Karpas-422 (cell line): ENCODE data around the gene AIG1. TPM values are rescaled to one million over a fixed set of nuclear protein-coding genes. Genes with fewer than 3 reads are reported as not detected.

Experiments used
- DNase-seq: peaks from one replicate; pipeline ENCODE4 v3.0.0-alpha.2; 2015
- H2AFZ ChIP-seq: fragments of 200-600 bp; sonication (generic); 2 replicates; pipeline ENCODE4 v1.6.1; 2014; ENCODE audit warnings: antibody characterized with exemption, low read length, mixed read lengths
- H3K27ac ChIP-seq: fragments of 200-600 bp; sonication (generic); 2 replicates; pipeline ENCODE4 v1.5.1; 2014; ENCODE audit warnings: mild to moderate bottlenecking, low read length, moderate library complexity
- H3K27me3 ChIP-seq: fragments of 200-600 bp; sonication (generic); 2 replicates; pipeline ENCODE4 v1.6.1; 2014; ENCODE audit warnings: low read length, mixed read lengths
- H3K36me3 ChIP-seq: fragments of 200-600 bp; sonication (generic); 2 replicates; pipeline ENCODE4 v1.6.1; 2014; ENCODE audit warnings: low read length, mixed read lengths; ENCODE audit not compliant: insufficient read depth
- H3K4me1 ChIP-seq: fragments of 200-600 bp; sonication (generic); 2 replicates; pipeline ENCODE4 v1.6.1; 2014; ENCODE audit warnings: mild to moderate bottlenecking, low read length, mixed read lengths
- H3K4me2 ChIP-seq: fragments of 200-600 bp; sonication (generic); 2 replicates; pipeline ENCODE4 v1.6.1; 2014; ENCODE audit warnings: low read length, low read depth, mild to moderate bottlenecking; ENCODE audit not compliant: poor library complexity, severe bottlenecking
- H3K4me3 ChIP-seq: fragments of 200-600 bp; sonication (generic); 2 replicates; pipeline ENCODE4 v1.5.1; 2014; ENCODE audit warnings: mild to moderate bottlenecking, antibody characterized with exemption, low read length, mixed read lengths
- H3K79me2 ChIP-seq: fragments of 200-600 bp; sonication (generic); 2 replicates; pipeline ENCODE4 v1.6.1; 2014; ENCODE audit warnings: mild to moderate bottlenecking, low read length, mixed read lengths
- H3K9ac ChIP-seq: fragments of 200-600 bp; sonication (generic); 2 replicates; pipeline ENCODE4 v1.6.0; 2014; ENCODE audit warnings: low read length
- H3K9me2 ChIP-seq: fragments of 200-600 bp; sonication (generic), shearing (Covaris generic); replicated peaks from 2 replicates; pipeline ENCODE4 v1.6.0; 2014; ENCODE audit warnings: mild to moderate bottlenecking, low read length, moderate library complexity; ENCODE audit not compliant: insufficient read depth
- H3K9me3 ChIP-seq: fragments of 300-700, 200-600 bp; sonication (generic); 2 replicates; pipeline ENCODE4 v1.6.1; 2014; ENCODE audit warnings: low read length, mixed read lengths
- H4K20me1 ChIP-seq: fragments of 200-600 bp; sonication (generic); 2 replicates; pipeline ENCODE4 v1.6.1; 2014; ENCODE audit warnings: mild to moderate bottlenecking, antibody characterized with exemption, low read length, low read depth; ENCODE audit not compliant: insufficient read depth
- total RNA-seq: library from RNA; depleted of rRNA; stranded (reverse); fragments of >200 nt; shearing (Covaris generic); gene quantifications from 2 replicates; pipeline ENCODE4 v1.2.3, GENCODE V29; 2014; ENCODE audit warnings: low replicate concordance

AIG1 gene
- total RNA-seq, 1 experiment from 2014 or later = 10.2 TPM

DNA sequence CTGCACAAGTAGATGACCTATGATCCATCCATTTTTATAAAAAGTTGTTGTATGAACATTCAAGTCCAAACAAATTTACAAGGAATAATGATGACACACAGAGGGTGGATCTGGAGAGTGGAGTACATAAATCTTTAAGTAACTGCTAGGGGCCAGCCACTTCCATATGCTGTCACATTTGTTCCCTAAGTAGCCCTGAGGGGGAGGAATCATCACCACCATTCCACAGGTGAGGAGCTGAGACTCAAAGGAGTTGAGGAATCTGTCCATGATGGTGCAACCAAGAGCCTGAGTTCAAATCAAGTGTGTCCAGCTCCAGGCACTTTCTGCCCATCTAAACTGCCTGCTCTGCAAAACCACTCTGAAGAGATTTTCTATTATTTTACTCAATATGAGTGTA, 132.1 kb downstream of the AIG1 start:
- DNase-seq = no peak
- no peaks in the 10 kb centered on the region for H3K79me2 ChIP-seq
- no peaks in the 10 kb centered on the region for H4K20me1 ChIP-seq
- no peaks in the 10 kb centered on the region for H3K9me2 ChIP-seq
- no peak overlapping the region for H2AFZ ChIP-seq
- no peak overlapping the region for H3K9ac ChIP-seq
- H3K4me1 ChIP-seq = no peaks in the 10 kb centered on the region
- H3K4me2 ChIP-seq = no peak overlapping the region
- no peaks in the 10 kb centered on the region for H3K36me3 ChIP-seq
- H3K4me3 ChIP-seq = no peak overlapping the region
- no peaks in the 10 kb centered on the region for H3K27me3 ChIP-seq
- H3K27ac ChIP-seq = no peak overlapping the region
- no peaks in the 10 kb centered on the region for H3K9me3 ChIP-seq

DNA sequence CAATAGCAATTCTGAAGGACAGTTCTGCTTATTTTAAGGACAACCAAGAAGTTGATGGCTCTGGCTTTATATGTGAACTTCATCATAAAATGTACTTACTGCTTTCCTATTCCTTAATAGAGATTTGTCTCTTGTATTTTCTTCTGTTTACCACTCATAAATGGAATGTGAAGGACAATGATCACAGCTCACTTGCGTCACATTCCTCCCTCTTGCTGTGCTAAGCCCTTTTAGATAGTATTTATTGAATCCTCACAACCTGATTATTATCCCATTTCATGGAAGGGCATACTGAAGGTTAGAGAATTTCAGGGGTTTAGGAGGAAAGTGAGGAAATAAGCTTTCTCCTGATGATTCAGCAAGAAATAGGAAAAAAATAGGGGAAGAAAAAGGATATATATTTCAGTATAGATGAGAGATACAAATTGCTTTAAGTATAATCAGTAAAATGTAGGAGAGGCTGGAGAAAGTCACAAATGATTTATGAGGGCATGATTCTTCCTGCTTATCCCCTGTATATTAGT, 132.9 kb downstream of the AIG1 start:
- Histone ChIP-seq H3K4me2 (no peak overlapping the region), H3K9ac (no peak overlapping the region), H3K27me3 (no peaks in the 10 kb centered on the region), H3K36me3 (no peaks in the 10 kb centered on the region), H4K20me1 (no peaks in the 10 kb centered on the region), H3K9me2 (no peaks in the 10 kb centered on the region), H3K9me3 (no peaks in the 10 kb centered on the region), H3K27ac (no peak overlapping the region), H3K4me1 (no peaks in the 10 kb centered on the region), H2AFZ (no peak overlapping the region), H3K4me3 (no peak overlapping the region), H3K79me2 (no peaks in the 10 kb centered on the region)
- DNase-seq = no peak

DNA sequence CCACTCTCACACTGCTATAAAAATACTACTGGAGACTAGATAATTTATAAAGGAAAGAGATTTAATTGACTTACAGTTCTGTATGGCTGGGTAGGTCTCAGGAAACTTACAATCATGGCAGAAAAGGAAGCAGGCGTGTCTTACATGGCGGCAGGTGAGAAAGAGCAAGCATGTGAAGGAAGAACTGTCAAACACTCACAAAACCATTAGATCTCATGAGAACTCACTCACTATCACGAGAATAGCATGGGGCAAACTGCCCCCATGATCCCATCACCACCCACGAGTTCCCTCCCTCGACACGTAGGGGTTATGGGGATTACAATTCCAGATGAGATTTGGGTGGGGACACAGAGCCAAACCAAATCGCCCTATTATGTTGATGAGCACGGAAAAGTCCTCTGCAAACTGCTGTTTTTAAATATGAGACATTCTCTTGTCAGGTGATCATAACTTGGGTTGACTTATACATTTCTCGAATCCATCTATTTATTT, 133.5 kb downstream of the AIG1 start:
- Histone ChIP-seq H3K4me3 (no peak overlapping the region), H3K27me3 (no peaks in the 10 kb centered on the region), H3K79me2 (no peaks in the 10 kb centered on the region), H3K9ac (no peak overlapping the region), H3K9me3 (no peaks in the 10 kb centered on the region), H3K9me2 (no peaks in the 10 kb centered on the region), H3K27ac (no peak overlapping the region), H3K4me1 (no peaks in the 10 kb centered on the region), H3K4me2 (no peak overlapping the region), H2AFZ (no peak overlapping the region), H3K36me3 (no peaks in the 10 kb centered on the region), H4K20me1 (no peaks in the 10 kb centered on the region)
- no peak for DNase-seq

DNA sequence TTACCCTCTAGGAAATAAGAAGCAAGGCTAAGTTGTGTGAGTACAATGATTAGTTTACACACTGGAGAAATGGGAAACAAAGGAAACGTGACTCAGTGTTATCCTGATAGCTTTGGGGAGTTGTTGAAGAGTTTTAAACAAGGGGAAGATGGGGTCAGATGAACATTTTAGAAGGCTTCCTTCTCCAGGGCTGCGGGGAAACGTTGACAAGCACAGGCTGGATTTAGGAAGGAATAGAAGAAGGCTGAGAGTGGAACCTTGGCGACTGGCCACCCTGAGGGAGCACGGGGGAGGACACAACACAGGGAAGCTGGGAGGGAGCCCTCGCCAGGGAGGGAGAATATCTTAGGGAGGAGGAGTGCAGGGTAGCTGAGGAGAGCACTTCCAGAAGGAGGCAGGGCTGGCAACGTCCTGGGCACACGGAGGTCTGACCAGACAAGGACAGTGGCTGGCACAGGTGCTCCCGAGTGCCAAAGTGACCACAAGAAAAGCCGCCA, 134.7 kb downstream of the AIG1 start:
- H3K9ac ChIP-seq = no peak overlapping the region
- DNase-seq = no peak
- no peak overlapping the region for H3K4me3 ChIP-seq
- H3K9me2 ChIP-seq = no peaks in the 10 kb centered on the region
- no peaks in the 10 kb centered on the region for H3K36me3 ChIP-seq
- no peaks in the 10 kb centered on the region for H3K79me2 ChIP-seq
- no peaks in the 10 kb centered on the region for H3K9me3 ChIP-seq
- no peaks in the 10 kb centered on the region for H4K20me1 ChIP-seq
- H3K27me3 ChIP-seq = no peaks in the 10 kb centered on the region
- no peak overlapping the region for H3K4me2 ChIP-seq
- no peak overlapping the region for H3K27ac ChIP-seq
- no peak overlapping the region for H2AFZ ChIP-seq
- H3K4me1 ChIP-seq = no peaks in the 10 kb centered on the region

- Histone ChIP-seq H3K4me1 (no peaks in the 10 kb centered on the region), H3K36me3 (no peaks in the 10 kb centered on the region), H3K9me2 (no peaks in the 10 kb centered on the region), H2AFZ (no peak overlapping the region), H3K27ac (no peak overlapping the region), H3K4me2 (no peak overlapping the region), H3K9ac (no peak overlapping the region), H3K9me3 (no peaks in the 10 kb centered on the region), H3K4me3 (no peak overlapping the region), H3K27me3 (no peaks in the 10 kb centered on the region), H4K20me1 (no peaks in the 10 kb centered on the region), H3K79me2 (no peaks in the 10 kb centered on the region)
- no peak for DNase-seq
These were observed 136.0 kb downstream of the AIG1 start for GRCh38 chr6:143196525-143197225.

- Histone ChIP-seq H3K4me3 (no peak overlapping the region), H3K9me3 (no peaks in the 10 kb centered on the region), H3K9me2 (no peaks in the 10 kb centered on the region), H4K20me1 (no peaks in the 10 kb centered on the region), H3K4me1 (no peaks in the 10 kb centered on the region), H3K4me2 (no peak overlapping the region), H3K27ac (no peak overlapping the region), H2AFZ (no peak overlapping the region), H3K27me3 (no peaks in the 10 kb centered on the region), H3K9ac (no peak overlapping the region), H3K79me2 (no peaks in the 10 kb centered on the region), H3K36me3 (no peaks in the 10 kb centered on the region)
- no peak for DNase-seq
These were observed 136.7 kb downstream of the AIG1 start for GRCh38 chr6:143197377-143197776.

DNA sequence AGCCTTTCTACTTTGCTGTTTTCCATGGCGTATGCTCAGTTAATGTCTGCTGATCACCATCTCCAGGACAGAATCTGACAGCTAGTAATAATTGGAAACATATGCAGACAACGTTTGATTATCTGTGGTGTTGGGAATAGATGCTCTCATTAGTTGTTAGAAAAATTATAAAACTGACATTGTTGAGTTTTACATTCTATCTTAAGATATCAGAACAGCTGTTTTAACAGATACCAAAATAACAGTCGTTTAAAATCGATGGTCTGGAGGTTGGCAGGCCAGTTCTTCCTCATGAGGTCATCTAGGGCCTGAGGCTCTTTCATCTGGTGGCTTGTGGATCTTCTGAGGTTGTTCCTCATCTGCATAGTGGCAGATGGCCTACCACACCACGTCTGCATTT, 137.6 kb downstream of the AIG1 start:
- H3K9ac ChIP-seq = no peak overlapping the region
- H2AFZ ChIP-seq = no peak overlapping the region
- H3K27me3 ChIP-seq = no peaks in the 10 kb centered on the region
- no peaks in the 10 kb centered on the region for H3K9me2 ChIP-seq
- no peaks in the 10 kb centered on the region for H3K4me1 ChIP-seq
- no peak overlapping the region for H3K4me3 ChIP-seq
- H3K4me2 ChIP-seq = no peak overlapping the region
- H3K79me2 ChIP-seq = no peaks in the 10 kb centered on the region
- no peak overlapping the region for H3K27ac ChIP-seq
- no peaks in the 10 kb centered on the region for H4K20me1 ChIP-seq
- no peaks in the 10 kb centered on the region for H3K36me3 ChIP-seq
- no peak for DNase-seq
- no peaks in the 10 kb centered on the region for H3K9me3 ChIP-seq

- Histone ChIP-seq H3K9ac (no peak overlapping the region), H3K4me1 (no peaks in the 10 kb centered on the region), H3K36me3 (no peaks in the 10 kb centered on the region), H2AFZ (no peak overlapping the region), H3K9me3 (no peaks in the 10 kb centered on the region), H3K79me2 (no peaks in the 10 kb centered on the region), H3K4me2 (no peak overlapping the region), H3K9me2 (no peaks in the 10 kb centered on the region), H3K27me3 (no peaks in the 10 kb centered on the region), H3K4me3 (no peak overlapping the region), H3K27ac (no peak overlapping the region), H4K20me1 (no peaks in the 10 kb centered on the region)
- DNase-seq = no peak
These were observed 138.6 kb downstream of the AIG1 start for GRCh38 chr6:143199291-143199690.
